Stimulated activated CD4-positive, alpha-beta T cell treated with anti-CD3 and anti-CD28 coated beads, Interleukin-2, amount 100 ng/mL, for 24 hours (primary cell): ENCODE measurements around the gene PREX1.

Experiments
- DNase-seq, 2 donors: peaks; one replicate each; pipeline ENCODE4 v3.0.0-alpha.2; 2020

Gene PREX1

DNA sequence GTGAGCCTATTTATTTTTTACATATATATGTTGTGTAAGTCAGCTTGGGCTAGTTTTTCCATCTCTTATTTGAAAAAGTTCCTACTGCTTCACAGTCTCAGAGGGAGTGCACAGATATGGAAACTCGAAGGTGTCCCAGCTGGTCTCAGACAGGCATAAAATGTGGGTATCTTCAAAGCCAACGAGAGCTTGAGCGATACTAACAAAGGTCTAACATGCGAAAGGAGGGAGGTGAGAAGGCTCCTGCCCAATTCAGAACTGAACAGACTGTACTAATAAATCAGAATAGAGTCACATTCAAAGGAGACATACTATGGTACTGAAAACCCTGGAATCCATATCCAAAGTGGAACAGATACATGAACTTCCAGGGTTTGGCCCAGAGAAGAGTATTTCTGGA is 113.0 kb downstream of the PREX1 start:
- no peak for DNase-seq

DNA sequence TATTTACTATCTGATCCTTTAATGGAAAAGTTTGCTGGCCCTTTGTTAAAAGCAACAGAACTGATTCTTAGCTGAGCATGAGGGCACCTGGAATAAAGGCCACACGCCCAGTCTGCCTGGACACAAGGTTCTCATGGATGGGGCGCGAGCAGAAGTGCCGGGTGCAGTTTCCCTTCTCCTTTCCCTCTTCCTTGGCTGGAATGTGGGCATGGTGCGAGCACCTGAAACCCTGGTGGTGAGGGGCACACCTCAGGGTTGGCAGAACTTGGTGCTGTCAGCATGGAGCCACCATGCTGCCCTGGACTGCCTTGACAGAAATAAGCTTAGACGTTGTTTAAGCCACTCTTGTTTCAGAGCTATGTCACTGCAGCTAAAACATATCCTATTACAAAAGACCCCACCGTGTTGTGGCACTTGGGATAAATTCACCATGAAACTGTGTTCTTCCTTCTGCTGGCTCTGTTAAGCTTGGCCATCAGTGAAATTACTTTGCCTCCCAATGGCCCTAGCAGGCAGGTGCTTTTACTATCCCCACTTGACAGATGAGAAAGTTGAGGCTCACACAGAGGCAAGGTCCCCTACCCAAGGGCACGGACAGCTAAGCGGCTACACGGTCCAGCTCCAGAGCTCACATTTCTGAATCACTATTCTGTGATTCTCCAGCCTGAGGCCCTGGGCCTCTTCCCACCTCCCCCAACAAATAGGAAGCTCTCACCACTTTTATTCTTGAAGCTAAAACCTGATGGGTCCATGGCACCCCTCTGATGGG is 115.9 kb downstream of the PREX1 start:
- DNase-seq = no peak

DNA sequence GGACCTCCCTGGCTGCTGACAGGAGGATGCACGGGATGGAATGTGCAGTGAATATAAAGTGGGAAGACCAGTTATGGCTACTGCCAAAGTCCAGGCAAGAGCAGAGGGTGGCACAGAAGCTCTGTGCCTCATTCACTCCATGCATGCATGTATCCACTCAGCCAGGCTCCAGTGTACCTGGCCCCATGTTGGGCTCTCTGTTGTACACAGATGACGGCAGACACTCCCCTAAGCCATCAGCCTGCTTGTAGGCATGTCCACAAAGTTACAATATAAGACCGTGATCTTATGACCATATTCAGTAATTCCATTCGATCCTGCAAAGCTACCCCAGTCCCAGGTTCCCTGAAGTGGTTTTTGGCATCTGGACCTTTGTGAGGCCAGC is 116.8 kb downstream of the PREX1 start:
- no peak for DNase-seq

DNA sequence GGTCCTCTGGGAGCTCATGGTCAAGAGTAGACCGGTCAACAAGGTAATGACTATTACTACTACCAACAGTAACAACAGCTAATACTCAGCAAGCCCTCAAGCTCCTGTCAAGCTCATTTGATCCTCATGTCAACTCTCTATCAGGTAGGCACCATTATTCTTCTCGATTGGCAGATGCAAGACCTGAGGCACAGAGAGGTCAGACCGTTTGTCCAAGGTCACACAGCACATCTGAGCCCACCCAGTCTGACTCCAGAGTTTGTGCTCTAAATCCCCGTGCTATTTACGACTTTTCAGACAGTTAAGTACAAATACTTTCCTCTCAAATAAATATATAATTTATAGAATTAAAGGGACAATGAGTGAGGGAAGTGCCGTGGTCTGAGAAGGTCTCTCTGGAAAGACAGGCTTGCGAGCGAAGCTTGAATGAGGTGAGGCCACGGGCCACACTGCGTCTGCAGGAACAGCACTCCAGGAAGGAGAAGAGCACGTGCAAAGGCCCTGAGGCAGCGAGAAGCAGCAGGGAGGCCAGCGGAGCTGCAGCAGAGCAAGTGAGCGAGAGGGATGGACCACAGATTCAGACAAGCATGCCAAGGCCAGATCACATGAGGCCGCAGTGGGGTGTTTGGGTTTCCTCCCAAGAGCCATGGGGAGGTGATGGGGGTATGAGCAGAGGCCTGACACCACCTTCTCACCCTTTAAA is 117.3 kb downstream of the PREX1 start:
- no peak for DNase-seq

DNA sequence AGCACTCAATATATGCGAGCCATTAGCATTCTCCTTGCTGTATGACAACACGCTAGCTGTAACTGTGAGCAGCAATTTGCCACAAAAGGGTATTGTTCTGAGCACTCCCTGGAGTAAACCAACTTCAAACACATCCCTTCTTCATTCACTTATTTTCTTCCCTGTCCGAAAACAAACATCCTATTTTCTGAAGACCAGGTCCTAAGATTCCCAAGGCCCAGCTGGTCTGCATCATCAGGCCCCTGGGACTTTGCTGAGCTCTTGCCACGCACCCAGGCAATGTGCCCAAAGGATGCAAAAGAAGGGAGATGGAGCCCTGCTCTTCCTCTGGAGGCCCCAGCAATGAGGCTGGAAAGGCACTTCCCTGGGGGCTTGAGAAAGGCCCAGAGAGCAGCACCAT is 118.1 kb downstream of the PREX1 start:
- DNase-seq = no peak

DNA sequence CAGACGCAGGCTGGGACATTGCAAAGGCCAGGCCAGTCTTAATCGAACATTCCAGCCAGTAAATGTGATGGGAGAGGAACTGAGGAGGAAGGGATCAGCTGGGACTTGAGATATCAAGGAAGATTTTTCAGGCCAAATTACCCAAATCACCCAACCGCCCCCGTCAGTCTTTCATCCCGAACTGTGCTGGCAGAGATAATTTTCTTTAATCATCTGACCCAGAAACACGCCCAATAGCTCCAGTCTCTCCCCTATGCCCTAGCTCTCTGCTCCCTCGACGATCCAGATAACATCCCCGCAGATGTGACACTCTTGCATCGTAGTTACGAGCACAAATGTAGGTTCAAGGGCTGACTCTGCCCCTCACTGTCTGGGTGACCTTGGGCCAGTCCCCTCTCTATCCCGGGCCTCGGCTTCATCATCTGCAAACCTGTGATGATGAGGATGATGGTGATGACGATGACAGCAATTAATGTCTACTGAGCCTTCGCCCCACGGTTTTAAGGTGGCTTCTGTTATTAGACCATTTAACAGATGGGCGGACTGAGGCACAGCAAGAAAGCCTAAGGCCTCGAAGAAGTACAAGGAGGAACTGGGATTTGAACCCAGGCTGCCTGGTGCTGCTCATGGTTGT is 118.6 kb downstream of the PREX1 start:
- no peak for DNase-seq

DNA sequence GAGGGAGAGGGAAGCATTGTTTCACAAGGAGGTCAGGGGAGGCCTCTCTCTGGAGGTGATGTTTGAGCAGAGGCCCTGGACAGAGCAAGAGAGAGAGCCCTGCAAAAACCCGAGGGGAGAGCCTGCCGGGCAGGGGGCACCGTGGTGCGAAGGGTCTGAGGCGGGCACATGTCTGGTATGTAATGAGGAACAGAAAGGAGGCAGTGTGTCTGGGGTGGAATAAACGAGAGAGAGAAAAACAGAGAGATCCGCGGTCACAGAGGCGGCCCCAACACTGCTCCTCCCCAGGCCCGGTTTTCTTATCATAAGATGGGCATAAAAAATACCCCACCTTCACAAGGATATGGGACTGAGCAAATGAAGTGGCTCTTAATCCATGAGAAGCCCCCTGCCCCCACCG is 119.2 kb downstream of the PREX1 start:
- no peak for DNase-seq

DNA sequence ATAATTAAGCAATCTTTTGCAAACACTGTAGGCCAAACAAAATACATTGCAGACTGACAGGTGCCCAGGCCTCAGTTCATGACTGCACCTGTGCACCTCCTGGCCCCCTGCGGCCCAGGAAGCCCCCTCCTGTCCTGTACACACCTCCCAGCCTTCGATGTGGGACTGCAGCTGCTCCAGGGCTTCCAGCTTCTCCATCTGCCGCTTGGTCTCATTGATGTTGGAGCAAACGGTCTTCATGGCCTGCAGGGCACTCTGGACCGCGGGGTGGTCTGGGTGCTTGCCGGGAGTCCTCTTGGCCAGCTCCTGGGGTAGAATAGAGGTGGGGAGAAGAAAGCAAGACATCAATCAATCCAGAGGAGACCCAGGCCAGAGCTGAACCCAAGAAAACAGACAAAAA is 119.7 kb downstream of the PREX1 start:
- no peak for DNase-seq

DNA sequence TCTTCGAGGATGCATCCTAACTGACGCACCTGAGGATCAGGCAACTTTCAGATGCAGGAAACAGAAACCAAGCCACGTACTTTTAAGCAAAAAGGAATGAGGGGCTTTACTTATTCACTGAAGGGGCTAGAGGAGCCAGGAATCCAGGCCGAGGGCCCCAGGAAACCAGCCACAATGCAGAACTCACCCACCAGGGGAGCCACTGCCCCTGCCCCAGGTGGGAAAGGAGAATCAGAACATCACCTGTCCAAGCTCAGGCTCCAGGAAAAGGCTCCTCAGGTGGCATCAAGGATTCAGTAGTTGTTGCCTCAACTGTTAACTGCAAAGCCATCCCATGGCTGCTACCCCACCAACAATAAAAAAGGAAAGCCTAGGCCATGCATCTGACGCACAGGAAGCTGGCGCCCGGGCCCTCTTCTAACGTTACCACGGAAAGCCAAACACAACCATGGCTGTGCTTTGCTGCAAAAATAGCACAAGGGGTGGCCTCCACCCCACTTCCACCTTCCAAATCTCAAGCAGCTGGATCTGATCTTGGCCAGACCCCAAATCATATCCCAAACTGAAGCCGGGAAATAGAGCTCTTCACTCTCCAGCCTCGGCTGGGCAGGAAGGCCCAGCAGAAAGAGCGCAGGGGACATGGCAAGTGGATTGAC is 121.0 kb downstream of the PREX1 start:
- DNase-seq = no peak

DNA sequence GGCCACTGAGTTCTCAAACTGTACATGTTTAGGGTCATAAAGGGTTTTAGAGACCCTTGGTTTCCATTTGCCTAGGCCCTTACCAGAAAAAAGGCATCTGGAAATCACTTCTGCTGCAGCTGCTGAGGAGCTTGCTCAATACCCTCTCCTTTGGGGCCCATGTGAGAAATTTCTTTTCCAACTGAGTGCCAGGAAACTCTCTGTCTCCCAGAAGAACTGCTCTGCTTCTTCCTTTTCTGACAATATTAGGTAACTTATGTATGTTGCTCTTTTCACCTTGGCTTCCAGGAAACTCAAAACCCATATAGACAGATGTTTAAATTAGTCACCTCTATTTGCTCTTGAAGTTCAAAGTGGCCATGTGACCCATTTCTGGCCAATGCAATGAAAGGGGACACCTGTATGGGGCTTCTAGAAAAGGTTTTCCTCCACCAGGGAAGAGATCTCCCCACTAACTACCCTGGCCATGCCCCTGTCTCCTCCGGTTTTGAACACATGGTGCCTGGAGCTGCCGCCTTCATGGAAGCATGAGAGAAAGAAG is 121.6 kb downstream of the PREX1 start:
- DNase-seq = no peak

DNA sequence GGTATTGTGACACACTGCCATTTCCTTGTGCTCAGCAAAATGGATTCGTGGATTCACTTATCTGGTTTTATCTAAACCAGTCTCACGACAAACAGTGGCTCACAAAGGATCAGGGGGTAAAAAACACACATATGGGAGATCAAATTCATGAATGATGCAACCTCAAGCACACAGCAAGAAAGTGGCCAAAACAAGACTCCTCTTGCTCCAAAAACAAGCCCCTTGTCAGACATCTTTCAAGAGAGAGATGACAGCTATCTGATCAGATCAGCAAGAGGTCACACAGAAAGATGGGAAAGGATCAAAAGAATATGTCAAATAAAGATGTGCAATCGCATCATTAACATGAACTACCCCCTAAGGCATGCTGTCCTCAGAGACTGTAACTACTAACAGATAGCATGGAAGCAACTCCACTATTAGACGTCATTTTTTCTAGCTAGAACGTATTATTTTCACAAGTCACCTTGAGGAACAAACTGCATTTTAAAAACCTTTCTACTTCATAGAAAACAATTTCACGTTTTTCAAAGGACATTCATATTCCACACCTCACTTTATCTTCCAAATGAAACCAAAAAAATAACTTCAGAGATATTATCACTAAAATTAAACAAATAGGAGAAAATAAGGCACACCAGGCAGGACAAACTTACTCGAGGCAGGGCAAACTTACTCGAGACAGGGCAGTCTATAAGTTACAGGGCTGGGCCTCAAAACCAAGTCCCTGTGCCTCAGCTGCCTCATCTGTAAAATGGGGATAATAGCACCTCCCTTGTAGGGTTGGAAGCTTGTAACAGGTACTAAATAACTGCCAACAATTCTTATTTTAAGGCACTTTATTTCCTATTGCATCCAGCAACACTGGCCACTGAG is 122.3 kb downstream of the PREX1 start:
- DNase-seq = no peak

DNA sequence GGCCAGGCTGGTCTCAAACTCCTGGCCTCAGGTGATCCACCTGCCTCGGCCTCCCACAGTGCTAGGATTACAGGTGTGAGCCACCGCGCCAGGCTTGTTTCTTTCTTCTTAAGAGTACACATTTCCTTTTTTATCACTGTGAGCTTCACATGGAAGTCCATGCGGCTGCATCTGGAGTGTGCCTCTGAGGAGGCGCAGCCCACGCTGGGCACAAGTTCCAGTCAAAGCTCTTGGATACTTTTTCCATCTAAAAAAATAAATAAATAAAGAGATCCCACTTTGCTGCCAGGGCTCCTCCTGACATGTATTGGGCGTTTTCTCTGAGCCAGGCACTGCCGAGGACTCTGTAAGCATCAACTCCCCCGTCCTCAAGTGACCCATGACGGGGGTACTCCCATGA is 123.0 kb downstream of the PREX1 start:
- DNase-seq = no peak

DNA sequence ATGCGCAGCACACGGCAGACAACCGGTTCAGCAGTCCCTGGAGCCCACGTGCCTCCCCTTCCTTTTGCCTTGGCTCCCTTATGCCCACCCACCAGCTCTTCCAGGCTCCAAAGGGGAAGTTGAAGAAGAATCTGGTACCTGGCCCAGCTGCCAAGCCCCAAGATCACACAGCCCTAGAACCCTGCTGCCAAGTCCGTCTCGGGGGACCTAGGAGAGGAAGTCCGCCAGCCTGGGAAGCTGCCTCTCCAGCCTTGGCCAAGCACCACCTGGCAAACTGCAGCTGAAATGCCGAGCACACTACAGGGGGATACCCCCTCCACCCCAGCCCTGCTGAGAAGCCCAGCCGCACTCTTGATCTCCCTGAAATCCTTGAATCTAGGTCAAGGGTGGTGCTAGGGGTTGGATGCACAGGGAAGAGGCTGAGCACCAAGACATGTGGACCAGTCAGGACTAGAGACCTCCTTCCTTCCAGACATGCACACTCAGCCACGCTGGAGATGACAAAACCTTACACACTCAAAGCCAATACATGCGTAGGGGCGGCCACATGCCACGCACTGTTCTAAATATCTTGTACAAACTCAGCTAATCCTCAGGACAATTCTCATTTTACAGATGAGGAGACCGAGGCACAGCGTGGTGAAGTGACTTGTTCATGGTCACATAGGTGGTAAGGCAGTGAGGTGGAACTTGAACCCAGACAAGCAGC is 124.1 kb downstream of the PREX1 start:
- DNase-seq = no peak

DNA sequence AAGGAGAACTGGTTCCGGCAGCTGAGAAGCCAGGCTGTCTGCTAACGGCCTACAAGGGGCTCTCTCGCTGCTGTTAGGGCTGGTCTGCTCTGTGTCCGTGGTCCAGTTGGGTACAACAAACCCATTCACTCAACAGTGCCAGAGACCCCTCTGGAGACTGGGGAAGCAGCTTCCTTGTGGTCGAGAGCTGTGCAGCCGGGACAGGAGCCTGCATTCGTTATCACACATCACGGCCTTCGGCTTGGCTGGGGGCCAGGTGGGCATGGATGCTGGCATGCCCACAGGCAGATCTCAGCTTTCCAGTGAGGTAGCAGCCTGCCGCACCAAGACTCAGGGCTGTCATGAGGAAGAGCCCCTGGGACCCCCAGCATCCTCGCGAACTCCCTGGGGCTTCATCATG is 124.7 kb downstream of the PREX1 start:
- DNase-seq = no peak

DNA sequence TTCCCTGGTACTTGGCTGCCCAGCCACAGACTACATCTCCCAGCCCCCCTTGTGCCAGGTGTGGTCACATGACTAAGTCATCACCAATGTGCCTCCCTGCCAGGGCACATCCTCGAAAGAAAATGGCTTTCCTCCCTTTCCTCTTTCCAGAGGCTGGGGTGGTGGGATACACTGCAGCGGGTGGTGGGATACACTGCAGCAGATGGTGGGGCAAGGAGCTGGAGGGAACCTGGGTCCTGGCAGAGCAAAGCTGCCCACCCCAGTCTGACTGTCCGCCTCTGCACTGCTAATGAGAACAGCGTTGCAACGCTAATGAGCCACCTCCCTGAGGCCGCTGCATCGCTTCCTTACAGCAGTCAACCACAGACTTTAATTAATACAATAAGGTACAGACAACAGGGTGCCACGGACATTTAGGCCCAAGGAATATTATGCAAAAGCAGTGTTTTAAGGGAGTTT is 125.3 kb downstream of the PREX1 start:
- DNase-seq = no peak

DNA sequence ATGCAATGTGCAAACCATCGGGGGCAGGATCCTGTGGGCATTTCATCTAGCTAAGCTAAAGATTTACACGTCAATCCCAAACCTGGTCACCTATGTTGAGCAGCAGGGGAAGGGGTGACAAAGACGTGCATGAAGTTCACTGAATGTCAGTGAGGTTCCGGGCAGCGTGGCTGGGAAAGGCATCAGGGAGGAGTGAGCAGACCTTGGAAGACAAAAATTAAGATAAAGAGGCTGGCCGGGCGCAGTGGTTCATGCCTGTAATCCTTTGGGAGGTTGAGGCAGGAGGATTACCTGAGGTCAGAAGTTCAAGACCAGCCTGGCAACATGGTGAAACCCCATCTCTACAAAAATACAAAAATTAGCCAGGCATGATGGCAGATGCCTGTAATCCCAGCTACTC is 126.1 kb downstream of the PREX1 start:
- no peak for DNase-seq

DNA sequence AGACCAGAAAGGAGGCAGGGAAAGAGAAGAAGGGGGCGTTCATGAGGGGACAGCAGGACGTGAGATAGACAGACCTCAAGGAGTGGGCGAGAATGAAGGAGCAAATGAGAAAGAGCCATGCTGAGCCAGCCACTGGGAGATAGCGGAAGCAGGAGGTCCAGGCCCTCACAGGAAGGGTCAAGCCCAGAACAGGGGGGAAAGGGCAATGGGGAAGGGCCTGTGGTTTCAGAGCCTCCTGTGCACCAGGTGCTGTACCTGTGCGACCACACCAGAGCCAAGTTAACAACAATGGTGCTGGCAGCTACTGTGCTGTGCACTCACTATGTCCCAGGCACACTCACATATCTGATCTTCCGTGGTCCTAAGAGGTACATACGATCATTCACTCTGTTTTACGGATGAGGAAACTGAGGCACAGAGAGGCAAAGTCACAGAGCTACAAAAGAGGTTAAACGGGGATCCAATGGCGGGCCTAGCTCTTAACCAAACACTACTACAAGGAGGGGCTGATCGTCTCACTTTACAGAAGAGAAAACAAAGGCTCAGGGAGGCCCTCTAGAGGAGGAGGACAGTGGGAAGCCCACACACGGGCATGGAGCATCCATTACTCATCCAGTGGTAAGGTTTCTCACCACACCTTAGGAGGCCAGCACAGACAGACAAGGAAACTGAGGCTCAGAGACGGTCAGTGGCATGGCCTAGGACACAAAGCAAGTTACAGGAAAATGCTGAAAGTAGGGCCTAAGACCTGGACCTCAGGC is 129.1 kb downstream of the PREX1 start:
- no peak for DNase-seq

DNA sequence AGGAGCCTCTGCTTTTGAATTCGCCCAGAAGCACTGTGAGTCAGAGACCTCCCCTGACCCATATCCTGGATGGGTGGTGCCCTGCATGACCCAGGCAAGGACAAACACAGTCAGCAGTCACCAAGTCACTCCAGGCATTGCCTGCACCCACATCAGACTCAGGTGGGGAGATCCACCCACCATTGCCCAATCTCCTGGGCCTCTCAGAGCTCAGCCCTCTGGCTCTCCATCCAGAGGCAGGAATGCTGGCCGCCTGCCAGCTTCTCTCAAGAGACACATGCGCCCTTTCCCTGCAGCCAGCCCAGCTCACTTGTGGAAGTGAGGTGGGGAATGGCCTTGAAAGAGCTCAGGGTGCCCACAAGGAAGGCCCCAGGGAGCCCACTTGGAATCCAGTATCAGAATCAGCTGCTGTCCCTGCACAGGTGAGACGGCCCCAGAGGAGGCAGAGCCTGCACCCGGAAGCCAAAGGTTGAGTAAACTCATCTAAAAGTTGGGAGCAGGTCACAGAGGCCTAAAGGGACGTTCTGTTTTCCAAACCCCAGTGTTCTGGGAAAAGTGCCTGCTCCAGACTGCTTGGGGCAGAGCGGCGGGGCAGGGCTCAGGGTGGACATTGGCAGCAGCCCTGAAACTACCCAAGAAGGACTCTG is 129.8 kb downstream of the PREX1 start:
- DNase-seq = no peak

DNA sequence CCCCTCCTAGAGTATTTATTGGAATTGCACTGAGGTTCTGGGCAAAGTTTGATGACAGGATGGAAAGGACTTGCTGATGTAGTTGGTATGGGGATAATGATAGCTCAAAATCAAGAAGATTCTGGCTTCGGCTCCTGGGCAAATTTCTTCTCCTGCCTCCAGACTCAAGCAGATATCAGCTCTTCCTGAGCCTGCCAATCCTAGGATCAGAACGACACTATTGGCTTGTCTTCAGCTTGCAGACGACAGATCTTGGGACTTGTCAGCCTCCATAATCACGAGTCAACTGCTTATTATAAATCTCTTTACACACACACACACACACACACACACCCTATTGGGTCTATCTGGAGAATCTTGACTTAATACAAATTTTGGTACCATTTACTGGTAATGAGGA is 131.1 kb downstream of the PREX1 start:
- no peak for DNase-seq

DNA sequence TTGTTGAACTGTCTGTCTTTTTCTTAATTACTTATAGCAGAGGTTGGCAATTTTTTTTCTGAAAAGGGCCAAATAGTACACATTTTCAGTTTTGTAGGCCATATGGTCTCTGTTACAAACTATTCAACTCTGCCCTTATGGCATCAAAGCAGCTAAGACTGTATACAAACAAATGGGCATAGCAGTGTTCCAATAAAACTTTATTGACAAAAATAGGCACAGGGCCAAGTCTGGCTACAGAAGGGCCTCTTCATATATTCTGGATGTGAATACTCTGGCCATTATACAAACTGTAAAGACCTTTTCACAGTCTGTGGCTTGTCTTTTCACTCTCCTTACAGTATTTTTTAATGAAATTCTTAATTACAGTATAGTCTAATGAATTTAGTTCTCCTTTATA is 132.1 kb downstream of the PREX1 start:
- DNase-seq = no peak
